Measurements from ENCODE around the gene JMJD7.
A peak's percentile ranks its signal among the peaks of the same experiment; 100 is the strongest.

JMJD7 gene

DNA sequence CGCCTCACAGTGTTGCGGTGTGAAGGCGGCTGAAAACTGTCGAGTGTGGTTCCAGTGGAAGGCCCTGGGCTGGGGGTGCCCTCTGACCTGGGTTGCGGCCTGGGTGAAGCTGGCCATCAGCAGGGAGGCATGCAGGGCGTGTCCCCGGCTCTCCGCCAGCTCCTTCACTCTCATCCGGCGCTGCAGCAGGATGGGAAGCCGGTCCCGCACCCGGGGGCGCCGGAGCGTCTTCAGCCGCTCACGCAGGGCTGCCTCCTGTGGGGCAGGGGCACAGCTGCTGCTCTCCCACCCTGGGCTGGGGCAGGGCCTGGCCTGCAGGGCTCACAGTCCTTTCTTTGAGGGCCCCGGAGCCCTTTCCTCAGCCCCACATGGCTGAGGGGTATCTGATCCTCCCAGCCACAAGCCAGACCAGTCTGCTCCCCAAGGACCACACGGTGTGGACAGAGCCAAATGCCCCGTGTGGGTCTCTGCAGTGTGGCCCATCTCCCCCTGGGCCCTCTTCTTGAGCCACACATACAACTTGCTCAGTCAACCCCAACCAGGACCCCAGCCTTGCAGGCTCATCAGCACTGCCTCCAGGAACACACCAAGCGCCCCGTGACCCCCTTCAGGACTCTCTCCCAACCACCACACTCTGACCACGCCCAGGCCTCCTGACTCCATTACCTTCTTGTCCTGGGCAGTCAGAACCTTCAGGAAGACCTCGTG, 39.1 kb downstream of the JMJD7 start:
- TF ChIP-seq, protein P1, sequence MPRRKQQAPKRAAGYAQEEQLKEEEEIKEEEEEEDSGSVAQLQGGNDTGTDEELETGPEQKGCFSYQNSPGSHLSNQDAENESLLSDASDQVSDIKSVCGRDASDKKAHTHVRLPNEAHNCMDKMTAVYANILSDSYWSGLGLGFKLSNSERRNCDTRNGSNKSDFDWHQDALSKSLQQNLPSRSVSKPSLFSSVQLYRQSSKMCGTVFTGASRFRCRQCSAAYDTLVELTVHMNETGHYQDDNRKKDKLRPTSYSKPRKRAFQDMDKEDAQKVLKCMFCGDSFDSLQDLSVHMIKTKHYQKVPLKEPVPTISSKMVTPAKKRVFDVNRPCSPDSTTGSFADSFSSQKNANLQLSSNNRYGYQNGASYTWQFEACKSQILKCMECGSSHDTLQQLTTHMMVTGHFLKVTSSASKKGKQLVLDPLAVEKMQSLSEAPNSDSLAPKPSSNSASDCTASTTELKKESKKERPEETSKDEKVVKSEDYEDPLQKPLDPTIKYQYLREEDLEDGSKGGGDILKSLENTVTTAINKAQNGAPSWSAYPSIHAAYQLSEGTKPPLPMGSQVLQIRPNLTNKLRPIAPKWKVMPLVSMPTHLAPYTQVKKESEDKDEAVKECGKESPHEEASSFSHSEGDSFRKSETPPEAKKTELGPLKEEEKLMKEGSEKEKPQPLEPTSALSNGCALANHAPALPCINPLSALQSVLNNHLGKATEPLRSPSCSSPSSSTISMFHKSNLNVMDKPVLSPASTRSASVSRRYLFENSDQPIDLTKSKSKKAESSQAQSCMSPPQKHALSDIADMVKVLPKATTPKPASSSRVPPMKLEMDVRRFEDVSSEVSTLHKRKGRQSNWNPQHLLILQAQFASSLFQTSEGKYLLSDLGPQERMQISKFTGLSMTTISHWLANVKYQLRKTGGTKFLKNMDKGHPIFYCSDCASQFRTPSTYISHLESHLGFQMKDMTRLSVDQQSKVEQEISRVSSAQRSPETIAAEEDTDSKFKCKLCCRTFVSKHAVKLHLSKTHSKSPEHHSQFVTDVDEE (CRISPR knock-in tag; IDR thresholded peaks at IDR 0.05) = no peak
- ATAC-seq = no peak

- no peak for ATAC-seq
- TF ChIP-seq ZNF70 (CRISPR knock-in tag; IDR thresholded peaks at IDR 0.05) = no peak
- TF ChIP-seq ZNF565 (CRISPR knock-in tag; conservative IDR thresholded peaks at IDR 0.05; ENCODE audit: low read depth) = no peak
- no peak for TF ChIP-seq CSDC2 (CRISPR knock-in tag; IDR thresholded peaks at IDR 0.05)
- no peak for TF ChIP-seq RARB (CRISPR knock-in tag; IDR thresholded peaks at IDR 0.05)
- no peak for TF ChIP-seq TCF4 (CRISPR knock-in tag; IDR thresholded peaks at IDR 0.05; ENCODE audit: borderline replicate concordance)
- TF ChIP-seq, protein P2, sequence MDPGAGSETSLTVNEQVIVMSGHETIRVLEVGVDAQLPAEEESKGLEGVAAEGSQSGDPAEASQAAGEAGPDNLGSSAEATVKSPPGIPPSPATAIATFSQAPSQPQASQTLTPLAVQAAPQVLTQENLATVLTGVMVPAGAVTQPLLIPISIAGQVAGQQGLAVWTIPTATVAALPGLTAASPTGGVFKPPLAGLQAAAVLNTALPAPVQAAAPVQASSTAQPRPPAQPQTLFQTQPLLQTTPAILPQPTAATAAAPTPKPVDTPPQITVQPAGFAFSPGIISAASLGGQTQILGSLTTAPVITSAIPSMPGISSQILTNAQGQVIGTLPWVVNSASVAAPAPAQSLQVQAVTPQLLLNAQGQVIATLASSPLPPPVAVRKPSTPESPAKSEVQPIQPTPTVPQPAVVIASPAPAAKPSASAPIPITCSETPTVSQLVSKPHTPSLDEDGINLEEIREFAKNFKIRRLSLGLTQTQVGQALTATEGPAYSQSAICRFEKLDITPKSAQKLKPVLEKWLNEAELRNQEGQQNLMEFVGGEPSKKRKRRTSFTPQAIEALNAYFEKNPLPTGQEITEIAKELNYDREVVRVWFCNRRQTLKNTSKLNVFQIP (CRISPR knock-in tag; IDR thresholded peaks at IDR 0.05; ENCODE audit: borderline replicate concordance, low read depth) = no peak
- TF ChIP-seq ARNTL (CRISPR knock-in tag; IDR thresholded peaks at IDR 0.05; ENCODE audit: borderline replicate concordance, low read depth) = no peak
- no peak for TF ChIP-seq SNAI2 (CRISPR knock-in tag; IDR thresholded peaks at IDR 0.05)
- TF ChIP-seq, protein P1 (CRISPR knock-in tag; IDR thresholded peaks at IDR 0.05) = no peak
- TF ChIP-seq ISL1 (CRISPR knock-in tag; IDR thresholded peaks at IDR 0.05) = no peak
- no peak for TF ChIP-seq PPARA (CRISPR knock-in tag; IDR thresholded peaks at IDR 0.05; ENCODE audit: borderline replicate concordance)
- no peak for TF ChIP-seq ZNF8 (CRISPR knock-in tag; IDR thresholded peaks at IDR 0.05)
- TF ChIP-seq GLIS3 (CRISPR knock-in tag; IDR thresholded peaks at IDR 0.05) = no peak
- TF ChIP-seq ZC3H10 (CRISPR knock-in tag; IDR thresholded peaks at IDR 0.05) = no peak
Measured at GRCh38 chr15:41868321-41868720, 40.4 kb downstream of the JMJD7 start.

DNA sequence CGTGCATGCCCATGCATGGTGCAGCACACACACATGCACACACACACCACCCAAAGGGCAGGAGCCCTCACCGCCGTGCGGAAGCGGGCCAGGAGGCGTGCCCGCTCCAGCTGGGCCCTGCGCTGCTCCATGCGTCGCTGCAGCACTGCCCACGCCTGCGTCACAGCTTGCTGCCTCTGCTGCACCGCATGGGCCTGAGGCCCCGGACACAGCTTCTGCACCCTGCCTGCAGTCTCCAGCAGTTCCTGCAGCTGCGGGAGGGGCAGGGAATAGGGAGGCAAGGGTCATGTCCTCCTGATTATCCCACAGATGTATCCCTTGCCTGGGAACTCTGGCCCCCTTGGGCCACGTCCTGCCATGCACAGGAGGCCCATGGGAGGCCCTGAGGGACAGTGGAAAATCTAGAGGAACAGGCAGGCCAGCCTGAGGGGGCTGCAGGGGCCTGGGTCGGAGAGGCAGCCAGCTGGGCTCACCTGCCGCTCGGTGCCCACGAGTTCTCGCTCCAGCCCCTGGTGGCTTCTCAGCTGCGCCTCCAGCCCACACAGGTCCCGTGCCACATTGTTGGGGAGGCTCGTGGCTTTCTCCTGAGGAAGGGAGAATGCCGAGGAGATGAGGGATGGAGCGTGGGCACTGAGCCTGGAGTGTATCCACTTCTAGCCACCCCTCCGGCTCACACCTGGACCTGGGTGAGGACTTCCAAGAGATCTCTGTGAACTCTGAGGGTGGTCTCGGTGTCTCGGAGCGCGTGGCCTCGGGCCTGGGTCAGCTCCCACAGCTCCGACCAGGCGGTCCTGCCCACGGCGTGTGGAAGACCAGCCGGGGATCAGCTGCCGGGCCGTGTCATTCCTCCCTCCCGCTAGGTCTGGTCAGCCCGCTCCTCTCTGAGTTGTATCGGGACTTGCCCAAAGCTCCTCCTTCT, 42.1 kb downstream of the JMJD7 start:
- no peak for TF ChIP-seq ESRRG (CRISPR knock-in tag; IDR thresholded peaks at IDR 0.05)
- TF ChIP-seq OSR1 (CRISPR knock-in tag; IDR thresholded peaks at IDR 0.05) = no peak
- TF ChIP-seq TOX (CRISPR knock-in tag; IDR thresholded peaks at IDR 0.05; ENCODE audit: borderline replicate concordance) = no peak
- no peak for TF ChIP-seq ZFP30 (CRISPR knock-in tag; IDR thresholded peaks at IDR 0.05)
- no peak for TF ChIP-seq ZNF8 (CRISPR knock-in tag; IDR thresholded peaks at IDR 0.05)
- no peak for TF ChIP-seq ZNF70 (CRISPR knock-in tag; IDR thresholded peaks at IDR 0.05)
- ATAC-seq = no peak

DNA sequence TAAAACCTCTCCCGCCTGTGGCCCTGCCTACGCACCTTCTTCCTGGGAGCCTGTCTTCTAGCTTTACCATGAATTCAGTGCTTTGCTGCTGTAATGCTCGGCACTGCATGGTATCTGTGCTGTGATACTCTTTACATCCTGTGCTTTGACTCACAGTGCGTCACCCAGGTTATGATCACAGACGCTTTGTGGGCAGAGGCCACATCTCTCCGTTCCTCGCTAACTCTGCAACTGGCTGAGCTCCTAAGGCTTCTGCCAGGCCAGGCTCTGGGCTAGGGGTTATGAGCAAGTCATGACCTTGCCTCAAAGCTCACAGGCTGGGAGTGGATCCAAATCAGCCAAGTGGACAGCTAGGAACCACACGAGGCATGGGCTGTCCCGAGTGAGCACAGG, 42.8 kb downstream of the JMJD7 start:
- ATAC-seq = peak; percentile 38
- no peak for TF ChIP-seq ZNF8 (CRISPR knock-in tag; IDR thresholded peaks at IDR 0.05)
- TF ChIP-seq GLIS3 (CRISPR knock-in tag; IDR thresholded peaks at IDR 0.05) = no peak
- TF ChIP-seq, protein P1 (CRISPR knock-in tag; IDR thresholded peaks at IDR 0.05) = no peak
- TF ChIP-seq ARNTL (CRISPR knock-in tag; IDR thresholded peaks at IDR 0.05; ENCODE audit: borderline replicate concordance, low read depth) = no peak
- no peak for TF ChIP-seq ESRRG (CRISPR knock-in tag; IDR thresholded peaks at IDR 0.05)
- TF ChIP-seq CREB5 (CRISPR knock-in tag; IDR thresholded peaks at IDR 0.05; ENCODE audit: low read depth) = no peak
- TF ChIP-seq BACH2 (CRISPR knock-in tag; IDR thresholded peaks at IDR 0.05; ENCODE audit: borderline replicate concordance) = no peak
- TF ChIP-seq ZFP3 (CRISPR knock-in tag; IDR thresholded peaks at IDR 0.05) = no peak
- TF ChIP-seq, protein P3, sequence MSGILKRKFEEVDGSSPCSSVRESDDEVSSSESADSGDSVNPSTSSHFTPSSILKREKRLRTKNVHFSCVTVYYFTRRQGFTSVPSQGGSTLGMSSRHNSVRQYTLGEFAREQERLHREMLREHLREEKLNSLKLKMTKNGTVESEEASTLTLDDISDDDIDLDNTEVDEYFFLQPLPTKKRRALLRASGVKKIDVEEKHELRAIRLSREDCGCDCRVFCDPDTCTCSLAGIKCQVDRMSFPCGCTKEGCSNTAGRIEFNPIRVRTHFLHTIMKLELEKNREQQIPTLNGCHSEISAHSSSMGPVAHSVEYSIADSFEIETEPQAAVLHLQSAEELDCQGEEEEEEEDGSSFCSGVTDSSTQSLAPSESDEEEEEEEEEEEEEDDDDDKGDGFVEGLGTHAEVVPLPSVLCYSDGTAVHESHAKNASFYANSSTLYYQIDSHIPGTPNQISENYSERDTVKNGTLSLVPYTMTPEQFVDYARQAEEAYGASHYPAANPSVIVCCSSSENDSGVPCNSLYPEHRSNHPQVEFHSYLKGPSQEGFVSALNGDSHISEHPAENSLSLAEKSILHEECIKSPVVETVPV (CRISPR knock-in tag; IDR thresholded peaks at IDR 0.05) = no peak
